Fibroblast of lung (primary cell): Measurements from ENCODE around the gene PTGIS. TPM values are rescaled to one million over a fixed set of nuclear protein-coding genes. Genes with fewer than 3 reads are reported as not detected.
A peak's percentile ranks its signal among the peaks of the same experiment; 100 is the strongest.

Source experiments
- DNase-seq, 2 donors: peaks; one replicate each; pipeline versions ENCODE4 v3.0.0 to v3.0.0-alpha.2; 2010; ENCODE audit warnings: low read depth in 2 of 2
- H2AFZ ChIP-seq: 2 replicates; pipeline ENCODE4 v1.5.1; 2012; ENCODE audit warnings: low read length, control low read depth, inconsistent platforms
- H3K27ac ChIP-seq: 2 replicates; pipeline ENCODE4 v1.5.1; 2011; ENCODE audit warnings: low read length, control low read depth; ENCODE audit not compliant: insufficient read depth
- H3K27me3 ChIP-seq: 2 replicates; pipeline ENCODE4 v1.5.1; 2011; ENCODE audit warnings: mild to moderate bottlenecking, low read length; ENCODE audit not compliant: control insufficient read depth, insufficient read depth
- H3K36me3 ChIP-seq: 2 replicates; pipeline ENCODE4 v1.5.1; 2011; ENCODE audit warnings: low read length; ENCODE audit not compliant: control insufficient read depth, insufficient read depth
- H3K4me1 ChIP-seq: 2 replicates; pipeline ENCODE4 v1.5.1; 2011; ENCODE audit warnings: low read length; ENCODE audit not compliant: control insufficient read depth, insufficient read depth; ENCODE audit errors: extremely low read depth
- H3K4me2 ChIP-seq: 2 replicates; pipeline ENCODE4 v1.5.1; 2011; ENCODE audit warnings: low read length, control low read depth; ENCODE audit not compliant: insufficient read depth; ENCODE audit errors: extremely low read depth
- H3K4me3 ChIP-seq, 4 experiments: fragments of 200-600 bp in 1 of 4; sonication (generic) in 1 of 4; replicated peaks in 1 of 4; 2 replicates each; pipeline ENCODE4 v1.5.1; 2011 to 2016; ENCODE audit warnings: low read length in 4 of 4, low read depth in 3 of 4, mild to moderate bottlenecking in 3 of 4, control low read depth in 2 of 4, inconsistent platforms in 1 of 4, mixed read lengths in 1 of 4; ENCODE audit not compliant: insufficient read depth in 1 of 4; ENCODE audit errors: control extremely low read depth in 1 of 4
- H3K79me2 ChIP-seq: 2 replicates; pipeline ENCODE4 v1.5.1; 2012; ENCODE audit warnings: mild to moderate bottlenecking, low read length, inconsistent platforms; ENCODE audit not compliant: control insufficient read depth, insufficient read depth
- H3K9ac ChIP-seq: 2 replicates; pipeline ENCODE4 v1.5.1; 2011; ENCODE audit warnings: mild to moderate bottlenecking, low read length, control low read depth; ENCODE audit not compliant: insufficient read depth
- H3K9me3 ChIP-seq: 2 replicates; pipeline ENCODE4 v1.5.1; 2012; ENCODE audit warnings: low read depth, low read length; ENCODE audit not compliant: control insufficient read depth, insufficient read depth
- H4K20me1 ChIP-seq: 2 replicates; pipeline ENCODE4 v1.5.1; 2011; ENCODE audit warnings: low read length; ENCODE audit not compliant: control insufficient read depth, insufficient read depth; ENCODE audit errors: extremely low read depth
- EZH2 ChIP-seq: IDR thresholded peaks from 2 replicates; pipeline ENCODE4 v1.5.1; 2012; ENCODE audit warnings: low read length, control low read depth, mild to moderate bottlenecking; ENCODE audit errors: missing control alignments
- polyA plus RNA-seq, 2 donors: library from polyadenylated mRNA; depleted of rRNA in 1 of 2; stranded (reverse) in 1 of 2; unstranded in 1 of 2; fragments of >200 nt; gene quantifications; 2 replicates each; pipeline ENCODE4 v1.2.1, GENCODE V29; 2011 to 2012; ENCODE audit warnings: missing spikeins in 1 of 2
- total RNA-seq: library from RNA; depleted of rRNA; stranded (reverse); fragments of >200 nt; gene quantifications from 2 replicates; pipeline ENCODE4 v1.2.1, GENCODE V29; 2014
- TF ChIP-seq, protein P1 (sequence below), 2 donors: IDR thresholded peaks in 1 of 2; conservative IDR thresholded peaks in 1 of 2; 1 replicate in 1 of 2; 2 replicates in 1 of 2; pipeline ENCODE4 v1.5.1; 2011 to 2012; ENCODE audit warnings: low read length in 2 of 2, control low read depth in 1 of 2, inconsistent platforms in 1 of 2, low read depth in 1 of 2, mild to moderate bottlenecking in 1 of 2

Gene PTGIS
- total and polyA plus RNA-seq, 2 donors (not counting 1 experiment from before 2014, with no cell fraction given): 6.8 to 41.5 TPM

DNA sequence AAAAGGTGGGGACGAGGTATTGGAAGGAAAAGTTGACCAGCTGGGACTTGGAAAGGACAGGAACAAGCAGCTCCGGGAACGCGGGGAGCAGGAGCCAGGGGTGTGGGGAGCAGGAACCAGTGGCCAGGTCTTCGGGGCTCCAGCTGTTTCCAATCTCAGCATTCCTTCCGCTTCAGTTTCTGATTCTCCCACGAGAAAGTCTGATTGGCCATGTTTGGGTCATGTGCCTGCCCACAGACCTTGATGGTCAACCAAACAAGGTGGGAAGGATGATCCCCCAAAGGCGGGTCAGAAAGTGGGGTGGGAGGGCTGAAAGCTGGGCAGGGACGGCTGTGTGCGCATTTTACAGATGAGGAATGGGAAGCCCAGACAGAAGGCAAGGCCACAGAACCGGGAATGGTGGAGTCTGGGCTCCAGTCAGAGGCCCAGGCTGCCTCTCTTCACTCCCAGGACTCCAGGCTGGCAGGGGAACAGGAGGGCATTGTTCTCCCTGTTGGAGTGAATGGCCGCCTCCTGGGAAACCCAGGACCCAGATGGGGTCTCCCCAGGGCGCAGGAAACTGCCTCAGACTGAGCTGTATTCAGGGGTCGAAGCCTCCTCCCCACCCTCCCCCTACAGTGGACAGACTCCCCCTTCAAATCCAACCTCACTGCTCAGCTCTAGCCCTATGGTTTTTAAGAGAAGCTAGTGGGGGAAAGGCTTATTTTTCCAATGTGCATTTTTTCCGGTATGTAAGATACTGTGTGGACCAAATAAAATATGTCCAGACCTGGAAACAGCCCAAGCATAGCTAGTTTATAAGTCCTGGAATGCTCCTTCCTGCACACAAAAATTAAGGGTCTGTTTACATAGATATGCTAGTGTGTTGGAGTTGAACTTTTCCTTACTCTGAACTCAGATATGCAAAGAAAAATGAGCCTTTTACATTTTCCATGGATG, 12.2 kb upstream of the PTGIS start:
- Histone ChIP-seq H3K27ac (peak overlapping the region; percentile 23), H4K20me1 (no peaks in the 10 kb centered on the region)
- TF ChIP-seq, protein P1, sequence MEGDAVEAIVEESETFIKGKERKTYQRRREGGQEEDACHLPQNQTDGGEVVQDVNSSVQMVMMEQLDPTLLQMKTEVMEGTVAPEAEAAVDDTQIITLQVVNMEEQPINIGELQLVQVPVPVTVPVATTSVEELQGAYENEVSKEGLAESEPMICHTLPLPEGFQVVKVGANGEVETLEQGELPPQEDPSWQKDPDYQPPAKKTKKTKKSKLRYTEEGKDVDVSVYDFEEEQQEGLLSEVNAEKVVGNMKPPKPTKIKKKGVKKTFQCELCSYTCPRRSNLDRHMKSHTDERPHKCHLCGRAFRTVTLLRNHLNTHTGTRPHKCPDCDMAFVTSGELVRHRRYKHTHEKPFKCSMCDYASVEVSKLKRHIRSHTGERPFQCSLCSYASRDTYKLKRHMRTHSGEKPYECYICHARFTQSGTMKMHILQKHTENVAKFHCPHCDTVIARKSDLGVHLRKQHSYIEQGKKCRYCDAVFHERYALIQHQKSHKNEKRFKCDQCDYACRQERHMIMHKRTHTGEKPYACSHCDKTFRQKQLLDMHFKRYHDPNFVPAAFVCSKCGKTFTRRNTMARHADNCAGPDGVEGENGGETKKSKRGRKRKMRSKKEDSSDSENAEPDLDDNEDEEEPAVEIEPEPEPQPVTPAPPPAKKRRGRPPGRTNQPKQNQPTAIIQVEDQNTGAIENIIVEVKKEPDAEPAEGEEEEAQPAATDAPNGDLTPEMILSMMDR (conservative IDR thresholded peaks at IDR 0.05 in 1 of 2, IDR thresholded peaks at IDR 0.05 in 1 of 2; ENCODE audit: low read depth in 1 of 2, low read length in 2 of 2): no peak
- no peak for TF ChIP-seq EZH2

DNA sequence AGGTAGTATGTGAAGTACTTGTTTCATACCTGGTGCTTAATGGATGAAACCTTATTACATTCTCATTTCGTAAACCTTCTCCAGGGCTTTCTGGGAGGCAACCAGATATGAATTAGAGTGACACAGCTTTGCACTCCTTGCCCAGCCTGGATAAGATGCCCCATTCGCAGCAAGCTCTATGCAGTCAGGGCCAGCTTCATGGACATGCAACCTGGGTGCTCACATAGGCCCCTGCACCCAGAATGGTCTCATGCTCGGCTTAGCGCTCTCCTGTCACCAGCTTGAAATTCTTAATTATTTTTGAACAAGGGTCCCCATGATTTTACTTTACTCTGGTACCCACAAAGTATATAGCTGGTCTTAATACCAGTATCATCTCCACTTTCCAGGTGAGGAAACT, 11.3 kb upstream of the PTGIS start:
- Histone ChIP-seq H3K27ac (no peak overlapping the region), H2AFZ (no peak overlapping the region), H3K4me3 (no peak overlapping the region), H3K9me3 (no peaks in the 10 kb centered on the region), H3K79me2 (no peaks in the 10 kb centered on the region), H3K4me1 (peaks cover 14% of the 10 kb centered on the region), H3K36me3 (no peaks in the 10 kb centered on the region), H3K4me2 (no peak overlapping the region), H3K27me3 (no peaks in the 10 kb centered on the region), H4K20me1 (no peaks in the 10 kb centered on the region), H3K9ac (no peak overlapping the region)
- TF ChIP-seq, protein P1 (conservative IDR thresholded peaks at IDR 0.05 in 1 of 2, IDR thresholded peaks at IDR 0.05 in 1 of 2; ENCODE audit: low read depth in 1 of 2, low read length in 2 of 2): no peak
- no peak for TF ChIP-seq EZH2
- no peak for DNase-seq

More for the DNA sequence above, 12.2 kb upstream of the PTGIS start:
- Histone ChIP-seq H3K4me1 (peaks cover 20% of the 10 kb centered on the region), H3K9ac (no peak overlapping the region), H3K9me3 (no peaks in the 10 kb centered on the region), H3K79me2 (no peaks in the 10 kb centered on the region), H3K4me3 (no peak overlapping the region), H2AFZ (no peak overlapping the region), H3K4me2 (peak overlapping the region; percentile 70), H3K27me3 (no peaks in the 10 kb centered on the region), H3K36me3 (no peaks in the 10 kb centered on the region)
- peak; percentile 69 to 89 for DNase-seq

DNA sequence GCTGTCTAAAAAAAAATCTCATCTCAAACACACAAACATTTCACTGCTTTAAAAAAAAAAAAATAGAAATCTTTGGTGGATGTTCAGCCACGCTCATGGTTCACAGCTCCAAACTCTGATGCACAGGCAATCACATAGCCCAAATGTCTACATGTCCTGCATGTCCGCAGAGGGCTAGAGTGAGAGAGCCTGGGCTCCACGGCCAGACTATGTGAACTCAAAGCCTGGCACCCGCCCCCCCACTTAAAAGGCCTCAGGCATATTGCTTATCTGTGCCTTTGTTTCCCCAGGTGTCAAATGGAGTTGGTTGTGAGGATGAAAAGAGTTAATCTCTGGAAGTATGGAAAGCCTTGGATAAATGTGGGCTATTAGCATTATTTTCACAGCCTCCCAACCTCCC, 10.5 kb upstream of the PTGIS start:
- no peaks in the 10 kb centered on the region for H3K36me3 ChIP-seq
- no peak overlapping the region for H3K9ac ChIP-seq
- no peak for DNase-seq
- H4K20me1 ChIP-seq: no peaks in the 10 kb centered on the region
- no peak overlapping the region for H2AFZ ChIP-seq
- no peaks in the 10 kb centered on the region for H3K27me3 ChIP-seq
- TF ChIP-seq, protein P1 (conservative IDR thresholded peaks at IDR 0.05 in 1 of 2, IDR thresholded peaks at IDR 0.05 in 1 of 2; ENCODE audit: low read depth in 1 of 2, low read length in 2 of 2): no peak
- no peak for TF ChIP-seq EZH2
- no peaks in the 10 kb centered on the region for H3K9me3 ChIP-seq
- no peak overlapping the region for H3K27ac ChIP-seq
- H3K79me2 ChIP-seq: no peaks in the 10 kb centered on the region
- H3K4me1 ChIP-seq: peaks cover 7% of the 10 kb centered on the region
- H3K4me3 ChIP-seq: no peak overlapping the region
- no peak overlapping the region for H3K4me2 ChIP-seq
